Stimulated activated naive B cell treated with anti-CD40 and anti-IgM and Interleukin-4, amounts not matched to agents 10 μg/mL and 1 μg/mL and 100 μg/mL, for 72 hours (primary cell): ENCODE measurements around the gene C11orf21.
A peak's percentile ranks its signal among the peaks of the same experiment; 100 is the strongest.
"Not testable (repeated sequence)": the region's sequence is repeated elsewhere in the genome, so short reads cannot be mapped to it uniquely, and the experiment has no call there.

Source experiments
- ATAC-seq, 2 donors: fragments of 150-1000 bp; cut with Tn5 transposase; replicated peaks; 2 replicates each; pipeline ENCODE4 v1.10.0; 2021; ENCODE audit warnings: moderate library complexity in 1 of 2
- DNase-seq: peaks from one replicate; pipeline ENCODE4 v3.0.0; 2021
- H3K27ac Mint-ChIP-seq: one replicate; pipeline ENCODE4 v1.8.0; 2022; ENCODE audit warnings: mild to moderate bottlenecking, mixed read lengths
- H3K27me3 Mint-ChIP-seq, 2 donors: one replicate each; pipeline ENCODE4 v1.8.0; 2022; ENCODE audit warnings: mixed read lengths in 2 of 2
- H3K36me3 Mint-ChIP-seq, 2 donors: one replicate each; pipeline ENCODE4 v1.8.0; 2022; ENCODE audit warnings: mixed read lengths in 2 of 2, mild to moderate bottlenecking in 1 of 2
- H3K4me1 Mint-ChIP-seq, 2 donors: one replicate each; pipeline ENCODE4 v1.8.0; 2022; ENCODE audit warnings: mixed read lengths in 2 of 2, mild to moderate bottlenecking in 1 of 2
- H3K4me3 Mint-ChIP-seq, 2 donors: one replicate each; pipeline ENCODE4 v1.8.0; 2022; ENCODE audit warnings: mild to moderate bottlenecking in 2 of 2, mixed read lengths in 2 of 2, moderate library complexity in 1 of 2
- H3K9me3 Mint-ChIP-seq, 2 donors: one replicate each; pipeline ENCODE4 v1.8.0; 2022; ENCODE audit warnings: mixed read lengths in 2 of 2, mild to moderate bottlenecking in 1 of 2

Gene C11orf21

GRCh38 chr11:2301631-2302305, at the start of gene C11orf21, which contains the start of gene TSPAN32:
C11orf21 (minus strand) TSS chr11:2301918; CDS start chr11:2301808, 110 bp downstream.
TSPAN32 (plus strand) TSS chr11:2302013; CDS start chr11:2302150, 137 bp downstream.
- Mint-ChIP-seq H3K9me3 (no peaks in the 10 kb centered on the region), H3K27me3 (no peaks in the 10 kb centered on the region), H3K4me3 (peak within 1 kb of the TSS; percentile 87 to 95), H3K36me3 (peaks cover 0 to 3% of the 10 kb centered on the region in 2 donors), H3K4me1 (peaks cover 43 to 69% of the 10 kb centered on the region in 2 donors), H3K27ac (peak within 1 kb of the TSS; percentile 96)
- ATAC-seq, result peak; percentile 73 to 75
- peak; percentile 58 for DNase-seq

GRCh38 chr11:2348986-2349385, 47.3 kb upstream of the C11orf21 start:
- DNase-seq, result no peak
- Mint-ChIP-seq H3K4me1 (no peaks in the 10 kb centered on the region), H3K27ac (no peak overlapping the region), H3K27me3 (no peaks in the 10 kb centered on the region), H3K9me3 (peaks cover 13 to 17% of the 10 kb centered on the region in 2 donors), H3K4me3 (no peak overlapping the region), H3K36me3 (peaks cover 0 to 7% of the 10 kb centered on the region in 2 donors)
- no peak for ATAC-seq

- H3K9me3 Mint-ChIP-seq, result peaks cover 15 to 19% of the 10 kb centered on the region in 2 donors
- DNase-seq, result no peak
- H3K4me3 Mint-ChIP-seq, result no peak overlapping the region
- no peak for ATAC-seq
- peaks cover 0 to 9% of the 10 kb centered on the region in 2 donors for H3K36me3 Mint-ChIP-seq
- H3K4me1 Mint-ChIP-seq, result no peaks in the 10 kb centered on the region
- H3K27me3 Mint-ChIP-seq, result no peaks in the 10 kb centered on the region
- no peak overlapping the region for H3K27ac Mint-ChIP-seq
These were observed 45.7 kb upstream of the C11orf21 start for GRCh38 chr11:2347308-2347830.

- ATAC-seq (no peak), DNase-seq (no peak)
- H3K27me3 Mint-ChIP-seq, result no peaks in the 10 kb centered on the region
- no peaks in the 10 kb centered on the region for H3K4me1 Mint-ChIP-seq
- no peak overlapping the region for H3K27ac Mint-ChIP-seq
- H3K4me3 Mint-ChIP-seq, result no peak overlapping the region
- peaks cover 0 to 9% of the 10 kb centered on the region in 2 donors for H3K36me3 Mint-ChIP-seq
- H3K9me3 Mint-ChIP-seq, result peaks cover 15 to 19% of the 10 kb centered on the region in 2 donors
These were observed 45.0 kb upstream of the C11orf21 start for GRCh38 chr11:2346586-2347307.

- Mint-ChIP-seq H3K4me3 (no peak overlapping the region), H3K4me1 (no peaks in the 10 kb centered on the region), H3K36me3 (peaks cover 0 to 9% of the 10 kb centered on the region in 2 donors), H3K9me3 (peaks cover 15 to 19% of the 10 kb centered on the region in 2 donors), H3K27ac (no peak overlapping the region), H3K27me3 (no peaks in the 10 kb centered on the region)
- DNase-seq, result no peak
- ATAC-seq, result no peak
These were observed 44.3 kb upstream of the C11orf21 start for GRCh38 chr11:2346014-2346413.

- Mint-ChIP-seq H3K36me3 (peaks cover 0 to 9% of the 10 kb centered on the region in 2 donors), H3K9me3 (peaks cover 15 to 19% of the 10 kb centered on the region in 2 donors), H3K4me3 (no peak overlapping the region), H3K27me3 (no peaks in the 10 kb centered on the region), H3K27ac (no peak overlapping the region), H3K4me1 (no peaks in the 10 kb centered on the region)
- no peak for ATAC-seq
- DNase-seq, result no peak
These were observed 43.3 kb upstream of the C11orf21 start for GRCh38 chr11:2345050-2345449.

GRCh38 chr11:2343502-2343901, 41.8 kb upstream of the C11orf21 start:
- Mint-ChIP-seq H3K4me1 (peaks cover 3 to 5% of the 10 kb centered on the region in 2 donors), H3K4me3 (no peak overlapping the region), H3K36me3 (peaks cover 0 to 5% of the 10 kb centered on the region in 2 donors), H3K27me3 (no peaks in the 10 kb centered on the region), H3K9me3 (peaks cover 5 to 9% of the 10 kb centered on the region in 2 donors), H3K27ac (no peak overlapping the region)
- ATAC-seq, result no peak
- no peak for DNase-seq

- DNase-seq (no peak), ATAC-seq (no peak)
- Mint-ChIP-seq H3K27me3 (no peaks in the 10 kb centered on the region), H3K36me3 (peaks cover 0 to 5% of the 10 kb centered on the region in 2 donors), H3K4me1 (peaks cover 5 to 6% of the 10 kb centered on the region in 2 donors), H3K27ac (no peak overlapping the region), H3K4me3 (no peak overlapping the region), H3K9me3 (peaks cover 3 to 9% of the 10 kb centered on the region in 2 donors)
These were observed 41.3 kb upstream of the C11orf21 start for GRCh38 chr11:2342981-2343380.

GRCh38 chr11:2342557-2342956, 40.8 kb upstream of the C11orf21 start:
- Mint-ChIP-seq H3K27ac (no peak overlapping the region), H3K4me3 (no peak overlapping the region), H3K9me3 (peaks cover 3 to 9% of the 10 kb centered on the region in 2 donors), H3K4me1 (peaks cover 5 to 6% of the 10 kb centered on the region in 2 donors), H3K36me3 (peaks cover 0 to 5% of the 10 kb centered on the region in 2 donors), H3K27me3 (no peaks in the 10 kb centered on the region)
- DNase-seq (no peak), ATAC-seq (no peak)

GRCh38 chr11:2338760-2339159, 37.0 kb upstream of the C11orf21 start:
- not testable (repeated sequence) for H3K4me3 Mint-ChIP-seq, ATAC-seq, H3K27ac Mint-ChIP-seq, H3K4me1 Mint-ChIP-seq, H3K9me3 Mint-ChIP-seq, H3K36me3 Mint-ChIP-seq, DNase-seq, H3K27me3 Mint-ChIP-seq

- Mint-ChIP-seq H3K27me3 (peaks cover 11% of the 10 kb centered on the region in 2 donors), H3K9me3 (peaks cover 11 to 14% of the 10 kb centered on the region in 2 donors), H3K36me3 (peaks cover 11 to 12% of the 10 kb centered on the region in 2 donors)
- ATAC-seq, H3K27ac Mint-ChIP-seq, H3K4me1 Mint-ChIP-seq, H3K4me3 Mint-ChIP-seq, DNase-seq: not testable (repeated sequence)
These were observed 33.6 kb upstream of the C11orf21 start for GRCh38 chr11:2335286-2335685.

- Mint-ChIP-seq H3K36me3 (peaks cover 11 to 12% of the 10 kb centered on the region in 2 donors), H3K27me3 (peaks cover 11 to 12% of the 10 kb centered on the region in 2 donors), H3K9me3 (peaks cover 11 to 14% of the 10 kb centered on the region in 2 donors)
- not testable (repeated sequence) for H3K27ac Mint-ChIP-seq, H3K4me1 Mint-ChIP-seq, H3K4me3 Mint-ChIP-seq, DNase-seq, ATAC-seq
These were observed 31.9 kb upstream of the C11orf21 start for GRCh38 chr11:2333486-2334205.

GRCh38 chr11:2332569-2332968, 30.9 kb upstream of the C11orf21 start:
- H3K4me1 Mint-ChIP-seq, ATAC-seq, DNase-seq, H3K4me3 Mint-ChIP-seq, H3K27ac Mint-ChIP-seq: not testable (repeated sequence)
- Mint-ChIP-seq H3K27me3 (peaks cover 11 to 12% of the 10 kb centered on the region in 2 donors), H3K9me3 (peaks cover 11 to 14% of the 10 kb centered on the region in 2 donors), H3K36me3 (peaks cover 11 to 12% of the 10 kb centered on the region in 2 donors)

GRCh38 chr11:2331404-2331803, 29.7 kb upstream of the C11orf21 start:
- Mint-ChIP-seq H3K4me1 (no peaks in the 10 kb centered on the region), H3K27me3 (peaks cover 6 to 12% of the 10 kb centered on the region in 2 donors), H3K9me3 (peaks cover 11 to 14% of the 10 kb centered on the region in 2 donors), H3K36me3 (peaks cover 11 to 12% of the 10 kb centered on the region in 2 donors), H3K4me3 (no peak overlapping the region), H3K27ac (no peak overlapping the region)
- DNase-seq (no peak), ATAC-seq (no peak)
